C1 segment of cervical spinal cord (tissue), 14 donors: ENCODE results near the gene UBE2F.
"Not testable (repeated sequence)": the region's sequence is repeated elsewhere in the genome, so short reads cannot be mapped to it uniquely, and the experiment has no call there.

Source experiments
- DNase-seq, 14 donors: peaks; one replicate each; lab custom pipeline; 2025; lab: John Stamatoyannopoulos, UW

Gene UBE2F

DNA sequence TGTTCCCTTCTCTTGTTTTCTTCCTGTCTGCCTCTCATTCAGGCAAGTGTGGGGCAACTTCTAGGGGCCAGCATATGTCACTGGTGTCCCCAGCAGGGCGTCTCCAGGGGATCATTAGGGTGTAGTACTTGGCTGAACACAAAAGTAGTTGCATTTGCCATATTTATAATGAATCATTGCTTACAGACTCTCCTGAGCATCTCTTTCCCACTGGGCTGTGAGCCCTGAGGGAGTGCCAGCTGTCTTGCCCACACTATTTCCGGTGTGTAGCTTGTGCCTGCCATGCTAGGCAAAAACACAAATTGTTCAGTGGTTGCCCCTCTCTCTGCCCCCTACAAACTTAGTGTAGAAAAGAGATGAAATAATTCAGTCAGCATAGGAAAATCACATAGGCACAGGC is 53.1 kb downstream of the UBE2F start:
- DNase-seq: peak in 1 of 14 donors; percentile 34

DNA sequence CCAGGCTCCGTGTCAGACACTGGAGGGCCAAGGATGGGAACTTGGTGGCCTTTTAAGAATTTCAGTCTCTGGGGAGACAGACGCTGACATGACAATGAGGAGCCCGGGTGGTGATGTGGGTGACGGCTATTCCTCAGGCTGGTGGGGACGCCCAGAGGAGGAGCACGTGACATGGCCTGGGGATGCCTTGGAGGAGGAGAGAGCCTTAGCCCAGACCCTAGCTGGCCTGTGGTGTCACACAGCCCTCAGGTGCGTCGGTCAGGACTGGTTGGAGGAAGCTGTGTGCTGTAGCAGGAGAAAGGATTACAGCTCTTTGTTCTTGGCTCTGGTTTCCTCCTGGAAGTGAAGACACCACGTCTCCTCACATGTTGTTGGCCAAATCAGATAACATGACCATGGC is 54.0 kb downstream of the UBE2F start:
- no peak for DNase-seq

- no peak for DNase-seq
These were observed 54.5 kb downstream of the UBE2F start for GRCh38 chr2:238021327-238021726.

DNA sequence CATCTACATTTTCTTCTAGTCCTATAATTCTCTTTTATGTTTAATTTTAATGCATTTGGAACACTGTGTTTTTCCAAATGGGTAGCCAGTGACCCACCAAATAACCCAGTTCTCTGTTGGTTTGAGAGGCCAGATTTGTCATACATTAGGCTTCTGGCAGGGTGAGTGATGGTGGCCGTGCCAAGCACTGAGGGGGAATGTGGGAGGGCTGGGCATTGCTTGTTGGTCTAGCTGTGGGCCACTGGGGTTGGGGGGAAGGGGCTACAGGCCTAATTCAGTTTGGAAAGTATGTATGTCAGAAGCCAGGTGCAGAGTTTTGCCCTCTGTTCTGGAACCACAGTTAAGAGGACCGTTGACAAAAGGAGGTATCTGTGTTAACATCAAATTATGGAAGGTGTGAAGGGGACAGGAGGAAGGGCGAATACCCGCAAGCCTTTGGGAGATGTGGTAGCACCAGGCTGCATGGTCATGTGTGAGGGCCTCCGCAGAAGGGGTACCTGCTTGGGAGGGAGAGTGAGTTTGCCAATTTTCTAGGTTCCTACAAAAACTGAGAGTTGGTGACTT is 55.9 kb downstream of the UBE2F start:
- DNase-seq: no peak

DNA sequence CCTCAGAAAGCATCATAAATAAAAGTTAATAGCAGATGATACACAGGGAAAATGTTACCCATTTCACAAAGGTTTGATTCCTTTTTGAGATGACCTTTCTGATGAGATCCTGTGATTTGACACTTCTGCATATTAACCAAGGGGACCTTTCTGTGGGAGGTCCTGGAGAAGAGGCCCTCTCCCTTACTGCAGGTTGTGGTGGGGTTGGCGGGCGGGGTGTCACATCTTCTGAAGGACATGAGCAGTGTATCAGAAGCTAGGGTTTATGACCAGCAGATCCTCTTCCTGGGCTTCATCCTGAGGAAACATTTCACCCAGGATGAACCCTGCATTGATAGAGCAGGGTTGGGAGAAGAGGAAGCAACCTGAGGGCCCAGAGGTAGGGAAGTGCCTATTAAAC is 56.8 kb downstream of the UBE2F start:
- DNase-seq: no peak

GRCh38 chr2:238024986-238025385 is 58.2 kb downstream of the UBE2F start:
- no peak for DNase-seq

GRCh38 chr2:238025741-238026360 is 59.0 kb downstream of the UBE2F start:
- no peak for DNase-seq

GRCh38 chr2:238027058-238027457 is 60.2 kb downstream of the UBE2F start:
- DNase-seq: no peak

- no peak for DNase-seq
These were observed 61.0 kb downstream of the UBE2F start for GRCh38 chr2:238027591-238028415.

- no peak for DNase-seq
These were observed 63.0 kb downstream of the UBE2F start for GRCh38 chr2:238029853-238030252.

GRCh38 chr2:238030422-238031155 is 63.8 kb downstream of the UBE2F start:
- DNase-seq: no peak

DNA sequence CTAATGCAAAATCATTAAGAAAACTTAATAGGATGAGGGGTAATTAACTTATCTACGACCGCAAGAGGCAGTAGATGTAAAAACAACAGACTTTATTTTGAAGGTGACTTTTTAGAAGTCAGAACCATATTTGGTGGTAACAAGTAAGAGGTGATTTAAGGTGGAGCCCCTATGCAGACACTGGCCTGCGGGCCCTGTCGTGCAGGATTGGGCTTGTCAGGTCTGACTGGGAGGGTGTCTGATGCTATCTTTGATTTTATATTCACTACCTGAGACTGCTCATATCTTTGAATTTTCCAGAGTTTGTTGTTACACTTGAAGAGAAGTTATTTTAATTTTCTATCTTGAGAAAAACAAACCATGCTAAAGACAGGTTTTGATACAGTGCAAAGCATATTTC is 64.9 kb downstream of the UBE2F start:
- DNase-seq: no peak

DNA sequence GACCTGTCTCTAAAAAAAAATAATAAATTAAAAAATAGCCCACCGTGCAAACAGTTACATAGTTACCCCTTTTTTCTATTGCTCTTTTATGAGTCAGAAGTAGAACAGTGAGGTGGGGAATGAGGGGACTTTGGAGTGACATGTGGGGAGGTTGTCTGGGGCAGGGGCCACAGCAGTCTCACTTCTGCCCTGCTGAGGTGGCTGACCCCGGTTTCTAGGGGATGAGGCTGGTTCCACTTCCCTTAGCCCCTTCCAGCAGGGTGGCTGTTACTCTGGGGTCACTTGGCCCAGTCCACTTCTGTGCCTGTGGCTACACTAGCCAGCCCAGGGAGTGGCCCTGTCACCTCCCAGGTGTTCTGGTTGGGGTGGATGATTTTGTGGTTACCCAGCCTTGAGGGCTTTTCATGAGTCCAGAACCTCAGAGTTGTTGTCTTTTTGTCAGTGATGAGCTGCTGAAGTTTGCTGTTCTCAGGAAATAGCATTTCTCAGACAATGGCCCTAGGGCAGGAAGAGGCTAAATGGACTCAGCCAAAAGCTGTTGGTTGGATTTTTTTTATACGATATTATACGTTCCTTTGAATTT is 66.0 kb downstream of the UBE2F start:
- DNase-seq: no peak

- DNase-seq: not testable (repeated sequence)
These were observed 67.2 kb downstream of the UBE2F start for GRCh38 chr2:238033991-238034390.

DNA sequence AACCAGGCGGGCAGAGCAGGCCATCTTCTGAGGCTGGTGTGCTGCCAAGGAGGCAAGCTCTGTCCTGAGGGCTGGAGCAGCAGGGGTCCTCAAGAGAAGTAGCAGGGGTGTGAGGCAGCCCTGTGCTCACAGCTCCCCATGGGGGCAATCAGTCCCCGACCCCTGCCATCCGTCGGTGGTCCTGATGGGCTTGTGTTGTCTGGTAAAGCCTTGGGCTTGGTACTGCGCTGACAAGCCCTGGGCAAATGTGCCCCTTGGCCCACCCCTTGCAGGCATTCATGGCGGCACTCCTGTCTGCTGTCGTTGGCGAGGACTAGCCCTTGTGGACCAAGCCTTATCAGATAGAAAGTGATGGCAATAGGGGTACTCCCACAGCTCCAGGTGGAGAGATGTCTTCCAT is 71.4 kb downstream of the UBE2F start:
- no peak for DNase-seq

- DNase-seq: no peak
These were observed 72.3 kb downstream of the UBE2F start for GRCh38 chr2:238039151-238039550.

GRCh38 chr2:238039985-238040384 is 73.2 kb downstream of the UBE2F start:
- DNase-seq: peak in 1 of 14 donors; percentile 32

DNA sequence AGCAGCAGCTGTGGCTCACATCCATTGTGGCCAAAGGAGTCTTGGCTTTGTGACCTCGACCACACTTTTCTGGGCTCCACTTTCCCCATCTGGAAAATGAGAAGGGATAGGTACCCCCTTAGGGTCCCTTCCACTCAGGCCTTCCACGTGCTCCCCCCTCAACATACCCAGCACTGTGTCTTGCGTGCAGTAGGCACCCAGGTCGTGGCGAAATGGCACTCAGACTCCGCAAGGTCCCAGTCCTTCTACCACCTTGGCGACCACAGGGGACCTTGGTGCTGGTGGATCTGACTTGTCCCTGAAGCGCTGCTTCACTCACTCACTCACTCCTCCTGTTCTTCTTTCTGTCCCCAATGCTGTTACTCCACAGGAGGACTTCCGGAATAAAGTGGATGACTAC is 74.1 kb downstream of the UBE2F start:
- no peak for DNase-seq

- DNase-seq: peak in 1 of 14 donors; percentile 11
These were observed 75.3 kb downstream of the UBE2F start for GRCh38 chr2:238042090-238042489.

- DNase-seq: peak in 1 of 14 donors; percentile 38
These were observed 76.2 kb downstream of the UBE2F start for GRCh38 chr2:238042849-238043584.

DNA sequence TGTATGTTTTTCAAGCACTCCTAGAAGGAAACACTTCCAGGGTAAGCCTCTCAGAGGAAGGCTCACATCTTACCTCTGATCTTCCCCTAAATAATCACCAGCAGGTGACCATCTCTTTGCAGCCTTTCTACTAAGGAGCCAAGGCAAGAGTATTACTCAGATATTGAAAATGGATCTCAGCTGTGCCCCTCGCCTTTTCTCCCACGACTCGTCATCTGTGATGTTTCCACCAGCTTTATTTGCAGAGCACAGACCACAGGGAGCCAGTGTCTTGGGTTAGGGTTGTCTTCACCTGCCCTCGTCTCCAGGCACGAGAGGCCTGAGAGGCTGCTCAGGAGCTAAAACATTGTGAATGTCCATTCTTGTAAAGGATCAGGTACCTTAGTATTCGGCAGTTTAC is 77.0 kb downstream of the UBE2F start:
- no peak for DNase-seq
